Fibroblast of gingiva (primary cell): Measurements from ENCODE around the gene PSAPL1.
"Not testable (repeated sequence)": the region's sequence is repeated elsewhere in the genome, so short reads cannot be mapped to it uniquely, and the experiment has no call there.

Experiments
- DNase-seq: peaks from one replicate; pipeline ENCODE4 v3.0.0-alpha.2; 2011; ENCODE audit warnings: low read depth

PSAPL1 gene

DNA sequence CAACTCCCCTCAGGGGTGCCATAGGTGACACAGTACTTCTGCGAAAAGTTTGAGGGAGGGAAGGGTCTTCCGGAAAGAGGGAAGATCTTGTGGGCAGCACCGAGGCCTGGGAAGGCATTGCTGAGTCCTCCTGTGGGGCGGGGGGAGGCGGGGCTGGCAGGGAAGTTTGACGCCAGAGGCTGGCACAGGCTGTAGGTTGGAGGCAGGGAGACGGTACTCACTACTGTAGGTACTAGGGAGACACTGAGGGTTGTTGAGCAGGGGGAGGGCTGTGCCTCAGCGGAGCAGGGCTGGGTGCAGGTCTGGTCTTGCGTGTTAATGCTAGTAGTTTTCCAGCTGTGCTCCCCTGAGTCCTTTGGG lies 23.3 kb upstream of the PSAPL1 start:
- no peak for DNase-seq

DNA sequence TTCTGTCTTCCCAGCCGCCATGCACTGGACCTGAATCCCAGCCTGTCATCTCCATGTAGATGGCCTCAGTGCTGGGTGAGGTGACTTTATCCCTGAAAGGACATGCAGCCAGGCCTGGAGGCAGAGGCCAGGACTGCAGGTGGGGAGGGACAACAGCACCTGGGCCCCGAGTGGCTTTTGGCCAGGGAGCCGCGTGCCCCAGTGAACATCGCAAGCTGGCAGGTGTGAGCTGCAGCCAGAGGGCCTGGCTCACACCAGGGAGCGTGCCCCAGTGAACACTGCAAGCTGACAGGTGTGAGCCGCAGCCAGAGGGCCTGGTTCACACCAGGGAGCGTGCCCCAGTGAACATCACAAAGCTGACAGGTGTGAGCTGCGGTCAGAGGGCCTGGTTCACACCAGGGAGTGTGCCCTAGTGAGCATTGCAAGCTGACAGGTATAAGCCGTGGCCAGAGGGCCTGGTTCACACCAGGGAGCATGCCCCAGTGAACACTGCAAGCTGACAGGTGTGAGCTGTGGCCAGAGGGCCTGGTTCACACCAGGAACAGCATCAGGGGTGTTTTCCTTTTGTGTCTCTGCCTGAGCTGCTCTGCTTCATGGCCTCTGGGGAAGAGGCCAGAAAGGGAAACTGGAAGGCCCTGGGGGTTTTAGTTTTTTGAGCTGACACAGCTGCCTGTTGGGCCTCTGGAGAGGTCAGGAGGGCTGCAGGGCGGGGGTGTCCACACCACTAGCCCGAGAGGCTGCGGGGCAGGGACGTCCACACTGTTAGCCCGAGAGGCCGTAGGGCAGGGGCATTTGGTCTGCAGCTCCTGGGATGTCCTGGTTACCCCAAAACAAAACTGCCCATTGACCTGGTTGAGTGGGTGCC lies 22.7 kb upstream of the PSAPL1 start:
- DNase-seq: no peak

GRCh38 chr4:7452802-7453201 lies 18.1 kb upstream of the PSAPL1 start:
- not testable (repeated sequence) for DNase-seq

- no peak for DNase-seq
These were observed 17.1 kb upstream of the PSAPL1 start for GRCh38 chr4:7451800-7452199.

DNA sequence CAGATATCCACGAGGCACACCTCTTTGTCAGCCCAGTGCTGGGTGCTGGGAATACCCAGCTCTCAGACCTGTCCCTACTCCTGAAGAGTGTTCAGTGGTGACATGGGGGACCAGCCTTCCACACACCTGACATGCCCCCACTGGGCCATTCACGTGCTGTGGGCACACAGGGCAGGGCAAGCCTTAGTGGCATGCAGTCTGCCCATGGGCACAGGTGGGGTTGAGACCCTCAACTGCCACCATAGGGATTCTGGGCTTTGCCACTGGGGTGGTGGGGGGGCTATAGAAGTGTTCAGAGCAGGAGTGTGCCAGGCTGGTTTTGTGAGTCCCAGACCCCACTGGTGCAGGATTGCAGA lies 16.7 kb upstream of the PSAPL1 start:
- no peak for DNase-seq

DNA sequence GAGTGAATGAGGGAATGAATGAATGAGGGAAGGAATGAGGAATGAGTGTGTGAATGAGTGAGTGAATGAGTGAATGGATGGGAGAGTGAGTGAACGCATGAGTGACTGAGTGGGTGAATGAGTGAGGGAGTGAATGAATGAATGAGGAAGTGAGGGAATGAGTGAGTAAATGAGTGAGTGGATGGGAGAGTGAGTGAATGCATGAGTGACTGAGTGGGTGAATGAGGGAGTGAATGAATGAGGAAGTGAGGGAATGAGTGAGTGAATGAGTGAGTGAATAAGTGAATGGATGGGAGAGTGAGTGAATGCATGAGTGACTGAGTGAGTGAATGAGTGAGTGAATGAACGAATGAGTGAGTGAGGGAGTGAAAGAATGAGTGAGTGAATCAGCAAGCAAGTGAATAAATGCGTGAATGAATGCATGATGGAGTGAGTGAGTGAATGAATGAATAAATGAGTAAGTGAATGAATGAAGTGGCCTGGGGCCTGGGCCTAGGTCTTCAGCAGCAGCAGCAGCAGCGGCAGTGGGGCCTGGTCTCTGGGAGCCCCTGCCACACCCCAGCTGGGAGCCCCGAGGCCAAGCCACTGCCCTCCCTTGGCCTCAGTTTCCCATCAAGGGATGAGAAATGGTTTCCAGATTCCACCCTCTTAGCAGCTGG lies 16.2 kb upstream of the PSAPL1 start:
- DNase-seq: no peak

DNA sequence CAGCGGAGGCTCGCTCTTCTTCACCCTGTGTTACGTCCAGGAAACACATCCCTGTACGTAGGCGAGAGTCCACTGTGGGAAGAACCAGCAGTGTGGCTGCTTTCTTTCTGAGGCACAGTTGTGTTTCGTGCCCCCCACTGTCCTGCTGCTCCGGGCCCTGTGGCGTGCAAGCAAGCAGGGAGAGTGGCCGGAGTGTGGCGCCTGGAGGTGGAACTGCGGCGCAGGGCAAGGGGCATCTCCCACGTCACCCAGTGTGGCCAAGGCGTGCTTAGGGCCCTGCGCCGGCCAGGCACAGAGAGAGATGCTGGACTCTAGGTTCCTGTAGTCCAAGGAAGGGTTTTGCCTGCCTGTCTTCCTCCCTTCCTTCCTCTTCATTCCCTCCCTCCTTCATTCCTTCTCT lies 13.3 kb upstream of the PSAPL1 start:
- no peak for DNase-seq

GRCh38 chr4:7447236-7447635 lies 12.5 kb upstream of the PSAPL1 start:
- no peak for DNase-seq

GRCh38 chr4:7444731-7445130 lies 10.0 kb upstream of the PSAPL1 start:
- no peak for DNase-seq

DNA sequence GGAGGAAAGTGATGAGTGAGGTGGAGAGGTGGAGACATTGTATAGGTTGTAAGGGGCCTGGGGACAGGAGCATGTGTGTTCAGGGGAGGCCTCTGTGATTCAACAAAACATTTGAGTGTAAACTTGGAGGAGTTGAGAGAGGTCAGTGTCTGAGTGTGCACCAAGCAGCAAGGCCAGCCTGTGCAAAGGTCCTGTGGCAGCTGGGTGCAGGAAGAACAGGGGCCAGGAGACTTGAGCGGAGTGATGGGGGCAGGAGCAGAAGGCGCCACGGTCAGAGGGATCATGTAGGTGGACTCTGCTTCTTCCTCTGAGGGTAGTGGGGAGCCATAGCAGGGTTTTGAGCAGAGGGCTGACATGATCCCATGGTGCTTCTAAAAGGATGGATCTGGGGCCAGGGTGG lies 9.6 kb upstream of the PSAPL1 start:
- no peak for DNase-seq

- no peak for DNase-seq
These were observed 7.9 kb upstream of the PSAPL1 start for GRCh38 chr4:7442574-7443162.

GRCh38 chr4:7441201-7441600 lies 6.5 kb upstream of the PSAPL1 start:
- DNase-seq: no peak

DNA sequence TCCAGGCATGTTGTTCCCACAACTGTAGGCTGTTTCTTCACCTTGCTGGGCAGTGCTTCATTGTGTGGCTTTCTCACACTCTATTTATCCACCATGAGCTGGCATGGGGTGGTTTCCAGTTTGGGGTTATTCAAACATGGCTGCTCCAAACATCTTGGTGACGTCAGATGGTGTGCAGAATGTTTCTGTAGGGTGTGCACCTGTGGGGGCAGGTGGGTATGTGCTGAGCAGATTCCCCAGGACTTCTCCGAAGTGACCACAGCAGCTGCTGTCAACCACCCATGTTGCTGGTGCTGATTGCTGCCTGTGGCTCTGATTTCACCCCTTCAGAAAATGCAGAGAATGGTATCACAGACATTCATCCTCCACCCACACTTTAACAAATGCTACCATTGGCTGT lies 5.0 kb upstream of the PSAPL1 start:
- DNase-seq: no peak

- no peak for DNase-seq
These were observed 1.5 kb upstream of the PSAPL1 start for GRCh38 chr4:7436256-7436655.

GRCh38 chr4:7435471-7436061 lies 836 bp upstream of the PSAPL1 start:
- no peak for DNase-seq

DNA sequence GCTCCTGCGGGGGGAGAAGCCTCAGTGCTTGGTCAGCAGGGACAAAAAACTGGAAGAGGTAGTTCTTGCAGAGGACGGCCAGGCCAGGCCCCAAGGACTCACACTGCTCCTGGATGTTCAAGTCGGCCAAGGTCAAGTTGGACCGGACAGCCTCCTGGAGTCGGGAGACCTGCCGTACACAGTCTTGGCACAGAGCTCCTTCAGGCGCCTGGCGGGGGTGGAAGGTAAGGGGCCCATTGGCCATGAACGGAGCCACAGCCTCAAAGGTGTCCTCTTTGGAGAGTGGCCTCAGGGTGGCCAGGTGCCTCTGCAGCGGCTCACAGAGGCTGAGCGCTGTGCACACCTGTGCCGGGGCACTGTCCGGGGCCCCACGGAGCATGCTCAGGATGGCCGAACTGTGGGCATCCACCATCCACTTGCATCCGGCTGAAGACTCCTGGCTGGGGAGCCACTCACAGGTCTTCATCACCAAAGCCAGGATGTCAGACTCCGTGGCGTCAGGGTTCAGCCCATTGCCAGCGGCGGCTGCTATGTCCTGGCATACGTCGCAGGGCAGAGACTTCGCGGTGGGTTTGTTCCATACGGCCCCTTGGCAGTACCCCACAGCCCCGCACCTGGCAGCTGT lies 477 bp downstream of the PSAPL1 start:
- no peak for DNase-seq

- DNase-seq: no peak
These were observed 1.2 kb downstream of the PSAPL1 start for GRCh38 chr4:7433376-7434140.

DNA sequence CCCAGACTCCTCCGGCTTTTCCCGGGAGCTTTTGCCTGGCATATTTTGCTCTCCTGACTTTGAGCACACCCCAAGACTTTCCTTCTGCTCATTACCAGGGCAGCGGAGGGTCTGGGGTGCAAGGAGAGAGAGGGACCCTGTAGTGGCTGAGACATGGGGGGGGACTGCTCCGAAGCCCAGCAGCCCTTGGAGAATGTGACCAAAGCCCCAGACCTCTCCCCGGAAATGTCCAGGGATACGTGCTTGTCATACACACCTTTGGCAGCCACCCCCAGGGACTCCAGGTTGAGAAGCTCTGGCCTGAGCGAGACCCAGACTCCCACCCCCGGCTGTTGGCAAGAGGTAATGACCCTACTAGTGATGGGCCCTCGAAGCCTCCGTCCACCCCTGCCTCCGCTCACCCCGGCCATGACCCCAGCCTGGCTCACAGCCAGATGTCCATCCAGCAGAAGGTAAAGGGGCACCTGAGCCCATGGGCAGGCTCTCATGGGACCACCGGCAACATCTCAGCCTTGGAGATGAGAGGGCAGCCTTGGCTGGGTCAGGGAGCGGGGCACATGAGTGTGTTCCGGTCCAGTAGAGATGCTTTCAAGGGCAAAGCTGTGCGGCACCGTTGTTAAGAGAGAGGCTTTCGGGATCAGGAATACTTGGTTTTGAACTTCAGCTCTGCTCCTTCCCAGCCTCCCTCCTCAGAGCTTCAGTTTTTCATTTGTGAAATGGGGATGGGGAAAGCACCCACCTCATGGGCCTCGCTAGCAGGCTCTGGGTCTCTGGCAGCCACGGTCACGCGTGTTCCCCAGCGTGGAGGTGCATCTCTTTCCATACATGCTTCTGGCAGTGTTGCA lies 2.0 kb downstream of the PSAPL1 start:
- no peak for DNase-seq

GRCh38 chr4:7431696-7432530 lies 2.8 kb downstream of the PSAPL1 start:
- no peak for DNase-seq
